HG03025 (cell line): ENCODE results near the gene CFAP20DC.
"Not testable (repeated sequence)": the region's sequence is repeated elsewhere in the genome, so short reads cannot be mapped to it uniquely, and the experiment has no call there.

Experiments
- ATAC-seq: cut with Tn5 transposase; IDR thresholded peaks from one replicate; pipeline ENCODE4 v1.9.1; 2021; ENCODE audit warnings: mild to moderate bottlenecking, moderate library complexity; ENCODE audit not compliant: unreplicated experiment, low FRiP score

The CFAP20DC gene

DNA sequence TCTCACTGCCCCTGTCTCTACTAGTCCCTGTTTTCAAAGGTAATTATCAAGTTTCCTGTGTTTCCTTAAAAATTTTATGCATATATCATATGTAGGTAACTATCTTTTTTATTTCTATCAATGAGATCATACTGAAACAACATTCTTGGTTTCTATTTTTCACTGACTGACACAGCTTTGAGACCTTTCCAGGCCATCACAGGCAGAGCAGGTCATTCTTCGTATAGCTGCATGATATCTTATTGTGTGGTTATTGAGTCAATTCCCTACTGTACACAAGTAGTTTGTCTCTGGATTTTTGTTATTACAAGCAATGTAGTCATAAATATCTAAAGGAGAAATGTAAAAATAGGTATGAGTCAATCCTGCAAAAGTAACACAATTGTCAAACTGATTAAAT is 169.6 kb downstream of the CFAP20DC start:
- no peak for ATAC-seq

DNA sequence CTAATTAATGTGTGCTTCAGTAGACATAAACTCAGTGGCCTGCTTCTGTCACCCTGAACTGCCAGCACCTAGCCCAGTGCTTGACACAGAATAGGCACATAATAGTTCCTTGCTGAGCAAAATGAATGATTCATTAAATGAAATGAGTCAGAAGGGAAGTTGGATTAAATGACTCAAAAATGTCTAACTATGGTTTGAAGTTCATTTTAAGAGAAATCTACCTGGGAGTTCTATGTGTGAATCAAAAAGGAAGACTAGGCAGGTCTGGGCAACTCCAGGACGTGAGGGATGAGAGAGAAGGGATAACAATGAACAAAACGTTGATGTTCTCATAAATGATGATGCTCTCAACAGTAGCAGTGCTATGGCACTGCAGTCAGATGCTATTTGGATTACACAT is 175.0 kb downstream of the CFAP20DC start:
- ATAC-seq, result no peak

DNA sequence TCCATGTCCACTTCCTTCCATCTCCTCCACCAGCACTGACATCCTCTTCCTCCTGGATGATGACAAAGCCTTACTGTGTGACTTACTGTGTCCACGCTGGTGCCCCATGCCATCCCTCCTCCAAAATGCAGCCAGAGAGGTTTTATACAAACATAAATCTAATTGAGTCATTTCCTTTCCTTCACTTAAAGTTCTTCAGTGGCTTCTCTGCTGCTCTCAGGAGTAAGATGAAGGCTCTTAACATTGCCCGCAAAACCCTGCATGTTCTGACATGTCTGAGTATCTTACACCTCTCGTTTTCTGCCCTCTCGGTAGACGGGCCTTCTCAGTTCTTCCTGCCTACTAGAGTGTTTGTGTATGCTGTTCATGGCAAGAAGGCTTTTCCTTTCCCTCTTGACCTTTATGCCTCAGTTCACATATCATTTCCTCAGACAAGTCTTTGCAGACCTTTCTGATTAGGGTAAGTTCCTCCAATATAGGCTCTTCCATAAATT is 175.5 kb downstream of the CFAP20DC start:
- ATAC-seq, result no peak

DNA sequence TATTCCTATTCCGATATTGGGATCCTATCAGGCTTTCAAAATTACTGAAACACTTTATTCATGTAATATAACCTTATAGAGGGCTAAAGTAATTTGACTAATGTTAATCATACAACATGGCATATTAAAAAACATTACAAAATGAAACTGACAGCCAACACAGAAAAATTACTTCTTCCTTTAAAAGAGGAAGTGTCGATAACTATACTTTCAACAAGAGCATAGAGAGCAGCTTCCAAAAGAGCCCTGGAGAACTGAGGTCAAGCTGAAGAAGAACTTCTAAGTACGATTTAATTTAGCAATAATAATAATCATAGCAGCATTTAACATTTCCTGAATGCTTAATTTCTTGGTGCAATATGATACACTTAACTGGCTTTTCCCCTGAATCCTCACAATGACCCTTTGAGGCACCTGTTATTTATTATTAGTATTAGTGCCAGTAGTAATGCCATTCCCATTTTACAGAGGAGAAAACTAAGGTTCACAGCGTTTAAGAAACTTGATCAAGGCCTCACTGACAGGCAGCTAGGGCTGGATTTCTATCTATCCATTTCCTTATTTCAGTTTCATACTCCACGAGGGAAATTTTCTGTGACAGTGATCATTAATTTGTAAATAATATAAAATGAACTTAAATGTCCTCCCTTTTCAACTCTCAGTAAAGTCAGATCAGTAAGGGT is 181.6 kb downstream of the CFAP20DC start:
- ATAC-seq, result no peak

DNA sequence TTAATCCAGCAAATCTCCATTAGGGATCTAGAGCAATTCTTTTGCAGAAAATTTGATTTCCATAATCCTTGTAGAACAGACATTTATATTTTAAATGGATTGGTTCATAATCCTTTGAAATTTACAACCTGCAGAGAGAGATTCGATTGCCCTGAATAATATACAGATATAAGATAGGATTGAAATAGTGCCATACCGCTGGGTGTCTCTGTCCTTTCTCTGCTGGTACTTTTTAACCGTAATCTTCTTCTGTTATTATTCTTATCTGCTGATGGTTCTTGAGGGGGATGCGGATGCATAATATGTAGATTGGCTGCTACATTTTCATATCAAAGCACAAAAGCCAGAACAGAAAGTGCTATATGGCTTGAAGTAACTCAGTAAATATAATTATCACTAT is 182.2 kb downstream of the CFAP20DC start:
- no peak for ATAC-seq

DNA sequence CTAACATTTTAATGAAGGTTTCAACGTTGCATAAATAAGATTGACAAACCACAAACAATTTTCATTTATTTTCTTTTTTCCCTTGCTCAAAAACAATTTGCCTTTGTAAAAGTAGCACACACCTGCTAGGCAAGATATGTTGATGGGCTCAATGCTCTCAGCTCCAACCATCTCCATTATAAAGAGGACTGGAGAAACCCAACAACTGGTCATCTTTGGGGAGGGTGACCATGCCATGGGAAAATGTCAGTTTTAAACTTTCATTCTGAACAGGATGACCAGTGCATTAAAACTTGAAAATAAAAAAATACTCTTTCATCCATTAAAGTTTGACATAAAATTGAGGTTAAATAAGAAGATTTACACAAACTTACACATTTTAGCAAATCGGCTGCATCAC is 183.7 kb downstream of the CFAP20DC start:
- ATAC-seq, result no peak

DNA sequence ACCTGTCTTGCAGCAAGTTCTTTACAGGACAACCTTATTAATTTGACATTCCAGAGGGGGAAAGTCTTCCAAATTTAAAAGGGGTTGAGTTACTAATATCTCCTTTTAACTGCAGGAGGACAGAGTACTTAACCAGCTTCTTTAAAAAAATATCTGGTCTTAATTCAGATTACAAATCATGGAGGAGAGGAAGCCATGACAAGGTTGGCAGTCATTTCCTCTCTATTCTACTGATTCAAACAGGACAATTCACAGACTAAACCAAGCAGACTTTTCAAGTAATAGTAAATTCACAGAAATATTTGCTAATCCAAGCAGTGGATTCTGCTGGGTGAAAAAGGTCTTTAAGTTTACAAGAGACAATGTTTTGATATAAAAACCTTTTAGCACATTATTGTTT is 185.3 kb downstream of the CFAP20DC start:
- no peak for ATAC-seq

- no peak for ATAC-seq
Measured at GRCh38 chr3:58863206-58863605, 186.6 kb downstream of the CFAP20DC start.

DNA sequence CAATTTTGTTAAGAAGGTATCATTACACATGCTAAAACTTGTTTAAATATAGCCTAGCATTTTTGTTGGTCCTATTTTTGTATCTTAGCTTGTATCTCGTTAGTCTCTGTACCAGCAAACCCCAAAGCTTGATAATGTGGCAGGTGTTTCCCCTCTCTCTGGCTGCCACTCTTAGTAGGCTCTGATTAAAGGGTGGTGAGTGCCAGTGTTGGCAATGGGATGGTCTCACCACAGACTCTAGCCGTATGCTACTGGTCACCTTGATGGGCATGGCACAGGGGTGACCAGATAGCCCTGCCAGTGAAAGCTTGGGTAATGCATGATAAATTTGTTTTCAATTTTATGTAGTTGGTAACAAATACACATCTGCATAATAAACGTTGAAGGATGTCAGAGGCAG is 188.3 kb downstream of the CFAP20DC start:
- no peak for ATAC-seq

- ATAC-seq, result no peak
Measured at GRCh38 chr3:58858126-58858525, 191.7 kb downstream of the CFAP20DC start.

GRCh38 chr3:58857402-58857801 is 192.4 kb downstream of the CFAP20DC start:
- ATAC-seq, result no peak

DNA sequence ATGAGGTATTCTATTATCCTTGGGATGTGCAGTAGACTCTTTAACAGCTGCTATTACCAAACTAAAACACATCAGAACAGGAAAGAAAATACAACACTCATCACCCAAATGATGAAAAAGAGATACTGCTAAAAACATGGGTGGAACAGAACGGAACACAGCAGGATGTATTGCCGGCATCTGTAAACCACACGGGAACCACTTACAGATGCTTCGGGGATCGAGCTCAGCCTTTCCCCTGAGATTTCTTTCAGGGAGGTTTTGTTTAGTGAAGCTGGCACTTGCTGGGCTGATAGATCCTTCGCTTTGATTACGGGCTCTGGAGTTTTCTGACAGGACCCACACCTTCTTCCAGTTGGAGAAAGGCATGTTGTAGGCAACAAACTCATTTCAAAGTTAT is 201.0 kb downstream of the CFAP20DC start:
- ATAC-seq, result no peak

GRCh38 chr3:58842050-58842747 is 207.6 kb downstream of the CFAP20DC start:
- ATAC-seq, result not testable (repeated sequence)

GRCh38 chr3:58840949-58841348 is 208.9 kb downstream of the CFAP20DC start:
- ATAC-seq, result no peak

DNA sequence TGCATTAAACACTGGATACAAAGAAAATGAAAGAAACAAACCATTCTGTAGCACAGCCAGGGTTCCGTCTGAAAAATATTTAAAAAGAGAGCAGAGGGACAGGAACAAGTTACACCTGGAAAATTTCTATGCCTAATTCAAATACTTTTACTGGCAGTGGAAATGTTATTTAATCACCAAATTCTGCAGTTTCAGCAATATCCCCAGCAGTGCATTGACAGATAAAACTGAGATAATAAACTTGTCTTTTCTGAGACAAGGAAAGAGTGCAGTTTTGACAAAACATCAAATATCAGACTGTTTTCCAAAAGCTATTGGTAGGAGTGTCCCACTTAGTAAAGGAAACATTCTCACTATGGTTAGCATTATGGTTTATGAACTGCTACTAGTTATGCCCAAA is 209.9 kb downstream of the CFAP20DC start:
- ATAC-seq, result no peak

DNA sequence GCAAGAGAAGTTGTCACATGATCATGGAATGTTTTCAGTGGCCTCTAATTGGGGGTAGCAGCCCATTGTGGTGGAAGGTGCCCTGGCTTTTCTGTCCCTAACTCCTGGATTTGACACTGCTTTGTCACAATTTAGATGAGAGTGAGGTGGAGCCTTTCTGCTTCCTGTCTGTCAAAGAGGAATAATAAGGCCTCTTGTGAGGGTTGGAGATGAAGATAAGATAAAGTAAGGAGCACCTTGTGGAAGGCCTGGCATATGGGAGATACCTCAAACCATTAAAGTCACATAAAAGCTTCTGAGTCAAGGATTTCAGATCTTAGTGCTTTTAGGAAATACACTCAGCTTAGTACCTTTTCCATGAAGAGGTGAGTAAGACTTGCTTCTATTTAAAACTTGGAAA is 210.6 kb downstream of the CFAP20DC start:
- ATAC-seq, result no peak

DNA sequence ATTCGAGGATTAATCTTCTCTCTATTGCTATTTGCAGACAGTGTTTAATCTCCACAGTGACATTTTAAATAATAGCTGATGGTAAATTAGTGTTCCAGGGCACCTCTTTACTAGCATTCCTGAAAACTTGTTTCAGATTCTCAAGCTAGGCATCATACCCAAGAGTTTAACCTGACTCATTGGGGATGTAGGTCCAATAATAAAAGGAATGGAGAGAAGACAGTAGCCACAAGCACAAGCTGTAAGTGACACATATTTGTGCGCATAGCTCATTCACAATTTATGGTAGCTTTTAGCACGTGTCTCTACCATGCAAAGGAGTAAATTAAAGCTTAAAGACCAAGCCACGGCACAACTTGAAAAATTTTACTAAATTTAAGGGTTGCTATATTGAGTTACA is 212.0 kb downstream of the CFAP20DC start:
- no peak for ATAC-seq

DNA sequence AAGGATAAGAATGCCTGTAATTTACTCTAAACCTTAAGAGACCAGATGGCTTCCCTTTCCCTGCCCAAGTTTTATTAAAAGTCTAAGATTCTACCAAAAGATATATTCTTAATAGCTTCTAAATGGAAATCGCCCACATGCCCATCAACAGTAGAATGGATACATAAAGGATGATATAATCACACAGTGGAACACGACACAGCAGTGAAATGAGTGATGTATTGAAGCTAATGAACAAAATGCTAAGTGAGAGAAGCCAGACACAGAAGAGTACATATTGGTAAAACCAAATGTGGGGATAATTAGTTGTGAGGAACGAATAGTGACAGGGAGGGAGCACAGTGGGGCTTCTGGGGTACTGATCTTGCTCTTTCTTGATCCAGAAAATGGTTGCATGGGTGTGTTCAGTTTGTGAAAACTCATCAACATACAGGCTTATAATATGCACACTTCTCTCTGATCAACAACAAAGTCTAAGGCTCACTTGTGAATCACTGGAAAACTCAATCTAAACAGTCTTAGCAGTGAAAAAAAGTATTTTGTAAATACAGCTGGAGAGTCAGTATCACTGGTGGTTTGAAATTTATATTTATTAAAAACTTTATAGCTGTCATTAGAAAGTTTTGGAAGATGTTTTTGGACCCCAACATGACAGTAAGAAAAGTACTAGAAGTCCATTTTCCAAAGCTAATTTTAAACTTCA is 212.5 kb downstream of the CFAP20DC start:
- no peak for ATAC-seq

DNA sequence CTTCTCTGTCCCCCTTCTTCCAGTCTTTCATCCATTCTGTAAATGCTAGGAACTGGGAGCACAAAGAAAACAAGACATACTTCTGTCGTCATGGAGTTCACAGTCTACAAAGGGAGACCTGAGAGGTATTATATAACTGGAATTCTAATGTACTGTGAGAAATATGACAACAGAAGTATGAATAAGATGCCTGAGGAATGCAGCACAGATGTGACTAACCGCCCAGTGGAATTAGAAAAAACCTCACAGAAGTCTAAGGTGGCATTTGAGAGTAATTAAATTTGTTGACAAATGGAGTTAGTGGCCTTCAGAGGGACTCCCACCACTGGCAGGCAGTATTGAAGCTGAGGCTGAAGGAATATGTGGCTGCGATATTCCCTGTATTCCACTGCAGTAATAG is 214.7 kb downstream of the CFAP20DC start:
- ATAC-seq, result no peak

DNA sequence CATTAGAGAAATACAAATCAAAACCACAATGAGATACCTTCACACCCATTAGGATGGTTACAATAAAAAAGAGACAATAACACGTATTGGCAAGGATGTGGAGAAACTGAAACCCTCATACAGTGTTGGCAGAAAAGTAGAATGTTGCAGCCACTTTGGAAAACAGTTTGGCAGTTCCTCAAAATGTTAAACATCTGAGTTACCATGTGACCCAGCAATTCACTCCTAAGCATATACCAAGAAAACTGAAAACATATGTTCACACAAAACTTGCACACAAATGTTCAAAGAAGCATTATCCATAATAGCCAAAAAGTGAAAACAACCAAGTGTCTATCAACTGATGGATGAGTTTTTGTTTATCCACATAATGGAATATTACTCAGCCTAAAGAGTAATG is 216.3 kb downstream of the CFAP20DC start:
- ATAC-seq, result no peak

DNA sequence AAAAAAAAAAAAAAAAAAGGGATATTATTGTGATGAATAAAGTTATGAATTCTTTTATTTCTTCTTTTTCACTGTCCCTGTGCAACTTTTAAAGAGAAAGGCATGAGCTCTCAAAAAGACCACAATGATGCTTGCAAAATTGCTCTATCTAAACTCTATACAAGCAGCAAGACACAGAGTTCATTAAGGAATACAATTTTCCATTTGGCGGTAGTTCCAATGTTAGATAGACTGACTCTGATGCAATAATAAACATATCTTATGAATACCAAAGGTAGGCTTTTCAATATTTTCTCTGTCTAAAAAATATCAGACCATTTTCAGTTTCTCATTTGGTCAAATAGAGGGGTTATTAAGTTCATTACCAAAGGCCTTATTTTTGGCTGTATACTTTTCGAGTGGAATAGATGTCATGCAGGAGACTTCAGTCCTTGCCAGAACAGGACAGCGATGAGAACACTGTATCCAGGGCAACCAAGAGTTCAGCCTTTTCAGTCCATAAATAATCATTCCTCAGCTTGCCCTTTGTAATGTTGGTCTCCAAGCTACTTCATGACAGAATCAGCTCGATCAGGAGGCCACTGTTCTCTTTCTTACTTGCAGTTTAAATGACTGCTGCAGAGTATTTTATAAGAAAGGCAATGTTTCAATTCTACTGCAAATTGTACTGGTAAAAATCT is 220.4 kb downstream of the CFAP20DC start:
- ATAC-seq, result no peak
